Mucosa of stomach (tissue), 1 donor: ENCODE data around the gene GALNT13.

Experiments
- H3K27me3 ChIP-seq: one replicate; pipeline ENCODE4 v1.7.0; 2013; ENCODE audit warnings: mild to moderate bottlenecking, low read length; ENCODE audit not compliant: control insufficient read depth, insufficient read depth
- H3K36me3 ChIP-seq: one replicate; pipeline ENCODE4 v1.7.0; 2013; ENCODE audit warnings: low read length; ENCODE audit not compliant: control insufficient read depth, insufficient read depth
- H3K4me1 ChIP-seq: one replicate; pipeline ENCODE4 v1.7.0; 2013; ENCODE audit warnings: mild to moderate bottlenecking, low read length; ENCODE audit not compliant: control insufficient read depth, insufficient read depth
- H3K4me3 ChIP-seq: one replicate; pipeline ENCODE4 v1.7.0; 2013; ENCODE audit warnings: low read length
- H3K9ac ChIP-seq: one replicate; pipeline ENCODE4 v1.7.0; 2013; ENCODE audit warnings: mild to moderate bottlenecking, low read length, moderate library complexity
- H3K9me3 ChIP-seq: one replicate; pipeline ENCODE4 v1.7.0; 2013; ENCODE audit warnings: mild to moderate bottlenecking, low read length, moderate library complexity; ENCODE audit not compliant: control insufficient read depth
- donor health status: Pancreatic carcinoma.

Gene GALNT13

DNA sequence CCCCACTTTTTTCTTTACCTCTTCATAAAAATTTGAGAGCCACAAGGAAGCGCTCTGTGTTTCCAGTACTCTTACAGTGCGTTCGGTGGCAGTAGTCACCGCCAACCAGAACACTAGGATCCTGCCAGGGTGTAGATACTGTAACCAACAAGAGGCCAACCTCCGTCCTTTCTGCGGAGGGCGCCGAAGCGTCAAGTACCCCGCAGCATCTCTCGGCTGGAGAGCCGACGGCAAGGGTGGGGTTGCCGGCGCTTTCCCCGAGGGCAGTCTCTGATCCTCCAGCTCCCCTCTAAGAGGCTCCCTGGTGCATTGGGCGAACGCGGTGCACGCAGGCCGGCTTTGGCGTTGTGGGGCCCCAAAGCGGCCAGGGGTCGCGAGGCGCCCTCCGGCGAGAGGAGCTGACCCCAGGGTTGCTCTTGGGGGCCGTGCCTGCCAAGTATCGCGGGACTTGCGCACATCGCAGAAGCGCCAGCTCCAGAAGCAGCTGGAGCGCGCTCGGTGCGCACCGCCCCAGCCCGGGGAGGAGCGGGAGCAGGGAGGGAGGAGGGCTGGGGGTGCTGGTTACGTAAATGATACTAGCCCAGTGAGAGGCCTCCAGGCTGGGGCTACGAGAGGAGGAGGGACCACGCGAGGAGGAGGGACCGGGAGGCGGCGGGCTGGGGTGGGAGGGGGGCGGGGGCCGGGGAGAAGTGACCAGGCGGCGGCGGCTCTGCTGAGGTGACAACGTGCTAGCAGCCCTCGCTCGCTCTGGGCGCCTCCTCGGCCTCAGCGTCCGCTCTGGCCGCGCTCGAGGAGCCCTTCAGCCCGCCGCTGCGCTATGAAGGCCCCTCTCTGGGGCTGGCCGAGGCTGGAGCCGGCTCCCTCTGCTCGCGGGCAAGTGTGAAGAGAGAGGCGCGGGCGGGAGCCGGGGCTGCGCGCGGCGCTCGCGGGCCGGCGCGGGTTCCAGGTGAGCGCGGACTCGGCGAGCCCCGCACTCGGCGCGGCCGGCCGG is at the start of gene GALNT13:
Gene GALNT13 (plus strand): TSS at position 692 of the 991 bp plus-strand sequence.
- Histone ChIP-seq H3K9me3 (no peaks in the 10 kb centered on the region), H3K4me3 (no peak within 1 kb of the TSS), H3K4me1 (no peaks in the 10 kb centered on the region), H3K36me3 (no peaks in the 10 kb centered on the region), H3K9ac (no peak within 1 kb of the TSS), H3K27me3 (peaks cover 8% of the 10 kb centered on the region)

DNA sequence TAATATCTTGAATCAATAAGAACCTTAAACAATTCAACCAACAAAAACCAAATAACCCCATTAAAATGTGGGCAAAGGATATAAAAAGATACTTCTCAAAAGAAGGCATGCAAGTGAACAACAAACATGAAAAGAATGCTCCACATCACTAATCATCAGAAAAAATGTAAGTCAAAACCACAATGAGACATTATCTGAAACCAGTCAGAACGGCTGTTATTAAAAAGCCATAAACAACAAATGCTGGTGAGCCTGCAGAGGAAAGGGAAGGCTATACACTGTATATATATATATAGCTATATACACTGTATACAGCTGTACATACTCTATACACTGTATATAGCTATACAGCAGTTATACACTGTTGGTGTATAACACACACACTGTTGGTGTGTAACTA is 47.8 kb upstream of the GALNT13 start:
- Histone ChIP-seq H3K4me3 (no peak overlapping the region), H3K9ac (no peak overlapping the region), H3K4me1 (no peaks in the 10 kb centered on the region), H3K9me3 (no peaks in the 10 kb centered on the region), H3K36me3 (no peaks in the 10 kb centered on the region), H3K27me3 (no peaks in the 10 kb centered on the region)

DNA sequence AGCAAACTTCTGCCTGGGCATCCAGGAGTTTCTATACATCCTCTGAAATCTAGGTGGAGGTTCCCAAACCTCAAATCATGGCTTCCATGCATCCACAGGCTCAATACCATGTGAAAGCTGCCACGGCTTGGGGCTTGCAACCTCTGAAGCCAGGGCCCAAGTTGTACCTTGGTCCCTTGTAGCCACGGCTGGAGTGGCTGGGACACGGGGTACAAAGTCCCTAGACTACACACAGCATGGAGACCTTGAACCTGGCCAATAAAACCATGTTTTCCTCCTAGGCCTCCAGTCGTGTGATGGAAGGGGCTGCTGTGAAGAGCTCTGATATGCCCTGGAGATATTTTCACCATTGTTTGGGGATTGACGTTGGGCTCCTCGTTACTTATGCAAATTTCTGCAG is 43.4 kb upstream of the GALNT13 start:
- H3K9ac ChIP-seq: no peak overlapping the region
- H3K9me3 ChIP-seq: no peaks in the 10 kb centered on the region
- H3K36me3 ChIP-seq: no peaks in the 10 kb centered on the region
- no peaks in the 10 kb centered on the region for H3K27me3 ChIP-seq
- no peak overlapping the region for H3K4me3 ChIP-seq
- H3K4me1 ChIP-seq: no peaks in the 10 kb centered on the region

DNA sequence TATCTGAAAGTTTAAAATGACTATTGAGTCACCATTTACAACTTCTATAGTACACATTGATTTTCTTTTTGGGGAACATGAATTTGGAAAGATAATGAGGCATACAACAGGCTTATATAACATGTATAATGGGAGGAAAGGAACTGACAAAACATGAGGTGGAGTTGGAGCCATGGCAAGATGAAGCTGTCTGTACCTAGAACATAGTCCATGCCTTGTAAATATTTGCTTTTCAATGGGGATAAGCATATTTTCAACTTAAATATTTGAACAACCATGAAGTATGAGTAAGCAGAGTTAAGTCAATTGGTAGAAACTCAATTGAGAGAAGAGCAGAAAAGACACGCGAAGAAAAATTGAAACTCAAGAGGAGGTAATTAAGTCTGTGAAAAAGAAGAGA is 37.1 kb upstream of the GALNT13 start:
- Histone ChIP-seq H3K9me3 (no peaks in the 10 kb centered on the region), H3K27me3 (no peaks in the 10 kb centered on the region), H3K9ac (no peak overlapping the region), H3K36me3 (no peaks in the 10 kb centered on the region), H3K4me1 (no peaks in the 10 kb centered on the region), H3K4me3 (no peak overlapping the region)

DNA sequence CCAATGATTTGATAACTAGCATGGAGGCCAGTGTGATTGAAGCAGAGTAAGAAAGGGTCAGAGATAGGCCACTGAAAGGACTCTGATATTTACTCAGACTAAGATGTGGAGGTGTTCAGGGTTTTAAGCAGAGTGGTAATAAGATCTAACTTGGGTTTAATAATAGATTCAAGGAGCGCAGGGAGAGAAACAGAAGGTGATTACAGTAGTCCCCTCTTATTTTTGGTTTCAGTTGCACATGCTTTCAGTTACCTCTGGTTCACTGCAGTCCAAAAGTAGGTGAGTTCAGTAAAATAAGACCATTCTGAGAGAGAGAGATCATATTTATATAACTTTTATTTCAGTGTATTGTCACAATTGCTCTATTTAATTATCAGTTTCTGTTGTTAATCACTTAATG is 13.5 kb upstream of the GALNT13 start:
- H3K9me3 ChIP-seq: no peaks in the 10 kb centered on the region
- H3K9ac ChIP-seq: no peak overlapping the region
- no peaks in the 10 kb centered on the region for H3K36me3 ChIP-seq
- no peaks in the 10 kb centered on the region for H3K4me1 ChIP-seq
- H3K27me3 ChIP-seq: no peaks in the 10 kb centered on the region
- H3K4me3 ChIP-seq: no peak overlapping the region

DNA sequence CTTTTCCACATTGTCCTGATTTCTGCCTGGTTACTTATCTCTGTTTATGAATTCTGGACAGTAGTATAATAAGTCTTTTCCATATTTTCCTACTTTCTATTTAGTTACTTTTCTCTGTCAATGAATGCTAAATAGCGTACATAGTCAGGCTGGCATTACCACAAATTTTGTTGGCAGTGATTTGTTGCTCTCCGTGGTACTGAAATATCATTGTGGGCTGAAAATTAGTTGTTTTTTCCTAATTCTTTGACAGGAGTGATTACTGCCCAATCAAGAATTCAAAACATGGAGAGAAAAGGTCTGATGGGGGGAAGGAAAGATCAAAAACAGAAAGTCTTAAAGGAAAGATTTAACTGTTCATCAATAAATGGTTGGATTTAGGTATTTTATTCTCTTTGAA is 7.7 kb upstream of the GALNT13 start:
- no peaks in the 10 kb centered on the region for H3K4me1 ChIP-seq
- H3K27me3 ChIP-seq: no peaks in the 10 kb centered on the region
- H3K9me3 ChIP-seq: no peaks in the 10 kb centered on the region
- no peak overlapping the region for H3K9ac ChIP-seq
- no peaks in the 10 kb centered on the region for H3K36me3 ChIP-seq
- H3K4me3 ChIP-seq: no peak overlapping the region

DNA sequence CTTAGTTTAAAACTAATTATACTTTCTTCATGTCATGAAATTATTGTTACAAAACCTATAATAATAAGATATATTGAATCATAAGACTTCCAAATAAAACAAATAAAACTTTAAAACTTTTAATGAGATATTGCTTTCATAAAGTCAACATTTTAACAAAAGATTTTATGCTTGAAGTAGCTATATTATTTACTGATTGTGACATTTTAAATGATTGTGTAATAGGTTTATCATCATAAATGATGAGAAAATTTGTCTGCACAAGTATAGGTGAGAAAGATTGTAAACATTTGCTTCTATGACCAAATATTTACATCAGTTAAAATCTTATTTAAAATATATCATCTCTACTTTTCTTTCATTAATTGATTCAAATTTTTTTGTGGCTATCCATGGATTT is 5.1 kb upstream of the GALNT13 start:
- Histone ChIP-seq H3K9ac (no peak overlapping the region), H3K27me3 (no peaks in the 10 kb centered on the region), H3K36me3 (no peaks in the 10 kb centered on the region), H3K4me1 (no peaks in the 10 kb centered on the region), H3K4me3 (no peak overlapping the region), H3K9me3 (no peaks in the 10 kb centered on the region)

DNA sequence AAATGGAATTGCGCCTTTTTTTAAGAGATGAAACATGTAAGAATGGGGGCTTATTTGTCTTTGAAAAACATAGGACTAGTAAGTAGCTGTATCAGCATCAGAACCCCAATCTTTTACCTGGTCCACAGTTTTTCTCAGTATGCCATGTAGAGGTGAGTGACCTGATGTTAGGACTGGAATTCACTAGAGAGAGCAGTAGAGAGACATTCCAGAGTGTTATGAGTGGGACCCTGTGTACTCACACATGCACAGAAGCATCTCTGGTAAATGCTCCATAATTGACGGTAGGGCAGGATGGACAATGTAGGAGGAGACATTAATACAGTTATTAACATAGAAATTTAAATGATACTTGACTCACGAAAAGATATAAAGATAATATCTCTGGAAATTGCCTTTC is 1.4 kb upstream of the GALNT13 start:
- no peaks in the 10 kb centered on the region for H3K9me3 ChIP-seq
- no peak overlapping the region for H3K4me3 ChIP-seq
- peaks cover 8% of the 10 kb centered on the region for H3K27me3 ChIP-seq
- no peak overlapping the region for H3K9ac ChIP-seq
- no peaks in the 10 kb centered on the region for H3K4me1 ChIP-seq
- H3K36me3 ChIP-seq: no peaks in the 10 kb centered on the region

DNA sequence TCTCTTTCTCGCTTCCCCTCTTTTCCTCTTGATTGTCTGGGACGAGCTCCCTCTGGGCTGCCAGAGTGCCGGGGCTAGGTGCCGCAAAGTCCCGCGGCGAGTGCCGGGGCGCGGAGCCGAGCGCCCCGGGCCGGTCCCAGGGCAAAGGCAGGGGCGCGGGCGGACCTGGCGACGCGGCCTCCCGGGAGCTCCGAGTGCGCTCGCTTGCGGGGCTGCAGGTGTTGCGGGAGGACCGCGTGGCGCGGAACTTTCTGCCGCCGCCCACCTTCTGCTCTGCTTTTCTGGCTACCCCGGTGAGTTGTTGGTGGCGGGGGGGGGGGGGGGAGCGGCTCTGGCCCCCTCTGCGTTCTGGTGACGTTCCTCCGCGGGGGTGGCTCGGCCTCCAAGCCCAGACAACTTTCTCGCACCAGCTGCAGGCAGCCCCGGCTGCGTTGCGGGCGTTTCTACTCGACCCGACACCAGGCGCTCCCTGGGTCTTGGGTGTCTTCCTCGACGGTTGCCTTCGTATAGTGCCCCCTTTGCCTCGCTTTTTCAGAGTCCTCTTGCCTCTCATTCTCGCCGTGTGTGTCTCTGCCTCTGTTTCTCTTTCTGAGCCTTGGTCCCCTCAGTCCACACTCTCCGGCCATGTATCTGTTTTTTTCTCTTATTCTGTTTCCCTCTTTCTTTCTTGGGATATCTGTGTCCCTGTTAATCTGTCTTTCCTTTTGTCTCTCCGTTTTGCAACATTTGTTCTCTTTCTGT is 759 bp downstream of the GALNT13 start:
- H3K9me3 ChIP-seq: no peaks in the 10 kb centered on the region
- no peaks in the 10 kb centered on the region for H3K4me1 ChIP-seq
- H3K27me3 ChIP-seq: peaks cover 8% of the 10 kb centered on the region
- no peak overlapping the region for H3K4me3 ChIP-seq
- no peaks in the 10 kb centered on the region for H3K36me3 ChIP-seq
- no peak overlapping the region for H3K9ac ChIP-seq

DNA sequence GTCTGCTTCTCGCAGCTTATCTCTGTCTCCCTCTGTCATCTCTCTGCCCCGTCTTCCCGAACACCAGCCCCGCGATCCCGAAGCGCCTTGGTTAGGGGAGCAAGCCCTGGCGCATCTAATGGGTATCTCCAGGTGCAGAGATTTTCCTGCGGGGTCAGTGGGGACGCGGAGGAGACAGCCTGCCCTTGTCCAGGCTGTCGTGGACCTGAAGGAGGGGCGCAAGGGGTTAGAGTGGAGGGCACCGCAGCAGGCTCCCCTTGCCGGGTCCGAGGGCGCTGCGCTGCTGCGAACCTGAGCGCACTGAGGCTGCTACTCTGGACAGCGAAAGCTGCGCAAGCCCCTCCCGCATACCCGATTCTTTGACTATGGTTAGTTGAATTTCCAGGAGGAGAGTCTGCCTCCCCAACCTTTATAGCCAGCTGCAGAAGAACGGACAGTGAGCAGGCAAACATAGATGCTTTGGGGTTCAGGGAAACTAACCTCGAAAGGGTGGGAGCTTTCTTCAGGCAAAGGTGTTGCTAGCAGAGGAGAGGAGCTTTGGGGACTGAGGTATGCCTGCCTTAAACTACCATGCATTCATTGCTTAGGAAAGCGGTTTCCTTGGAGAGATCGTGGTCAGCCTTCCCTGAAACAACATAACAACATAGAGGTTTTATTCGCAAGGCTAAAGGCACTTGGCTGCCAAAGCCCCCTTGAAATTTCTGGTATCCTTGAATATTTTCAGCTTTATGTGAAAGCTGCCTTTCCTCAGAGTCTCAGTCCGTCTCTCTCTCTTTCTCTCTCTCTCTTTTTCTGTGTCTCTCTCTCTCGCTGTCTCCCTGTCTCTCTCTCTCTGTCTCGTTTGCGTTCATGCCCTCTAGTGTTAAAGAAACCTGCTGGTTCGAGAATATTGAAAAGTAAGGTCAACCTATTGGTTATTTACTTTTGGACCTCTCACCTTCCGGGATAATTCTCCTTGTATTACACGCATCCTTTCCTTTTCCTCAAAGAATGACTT is 1.6 kb downstream of the GALNT13 start:
- no peak overlapping the region for H3K9ac ChIP-seq
- no peaks in the 10 kb centered on the region for H3K9me3 ChIP-seq
- H3K4me3 ChIP-seq: no peak overlapping the region
- no peaks in the 10 kb centered on the region for H3K4me1 ChIP-seq
- peaks cover 8% of the 10 kb centered on the region for H3K27me3 ChIP-seq
- H3K36me3 ChIP-seq: no peaks in the 10 kb centered on the region

DNA sequence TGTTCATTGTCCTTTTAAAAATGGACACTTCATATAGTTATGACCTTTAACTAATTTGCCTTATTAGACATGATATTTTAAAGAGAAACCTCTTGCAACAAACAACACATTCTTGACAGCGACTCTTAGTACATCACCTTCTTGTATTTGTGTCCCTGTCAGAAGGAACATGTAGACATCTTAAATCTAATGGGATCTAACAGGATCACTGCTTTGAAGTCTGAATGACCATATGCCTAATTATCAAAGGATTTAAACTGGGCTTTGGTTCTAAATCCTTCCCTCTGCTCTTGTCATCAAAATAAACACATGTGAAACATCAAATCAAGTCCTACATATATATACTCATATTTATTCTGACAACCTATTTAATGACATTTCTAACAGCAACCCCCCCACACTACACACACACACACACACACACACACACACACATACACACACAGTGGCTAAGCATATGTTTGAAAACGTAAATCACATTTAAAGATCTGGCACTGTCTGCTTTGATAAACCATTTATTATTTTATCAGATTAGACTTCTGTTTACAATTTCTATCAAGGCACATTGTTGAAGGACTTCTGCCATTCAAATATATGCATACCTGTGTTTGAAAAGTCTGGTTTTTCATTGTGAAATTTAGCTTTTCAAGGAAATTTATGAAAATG is 4.2 kb downstream of the GALNT13 start:
- Histone ChIP-seq H3K36me3 (no peaks in the 10 kb centered on the region), H3K9me3 (no peaks in the 10 kb centered on the region), H3K4me1 (no peaks in the 10 kb centered on the region), H3K9ac (no peak overlapping the region), H3K27me3 (peaks cover 8% of the 10 kb centered on the region), H3K4me3 (no peak overlapping the region)
